Measurements from ENCODE around the gene BANK1. TPM values are rescaled to one million over a fixed set of nuclear protein-coding genes. Genes with fewer than 3 reads are reported as not detected.
A peak's percentile ranks its signal among the peaks of the same experiment; 100 is the strongest.

BANK1 gene
- total and polyA plus RNA-seq, 2 of the 4 experiments (the other 2 are of a cell fraction): under 0.01 to 0.51 TPM

- no peaks in the 10 kb centered on the region for H3K36me3 ChIP-seq (ENCODE audit: control insufficient read depth, insufficient read depth, low read length)
- H3K9me3 ChIP-seq (ENCODE audit: control insufficient read depth, insufficient read depth, low read length): no peaks in the 10 kb centered on the region
- TF ChIP-seq BHLHE40 (IDR thresholded peaks at IDR 0.05; ENCODE audit: low read depth, low read length): no peak
- no peak for TF ChIP-seq RFX5 (IDR thresholded peaks at IDR 0.05; ENCODE audit: low read depth, low read length)
- no peak for TF ChIP-seq CHD1 (IDR thresholded peaks at IDR 0.05; ENCODE audit: low read depth, low read length)
- TF ChIP-seq, protein P1, sequence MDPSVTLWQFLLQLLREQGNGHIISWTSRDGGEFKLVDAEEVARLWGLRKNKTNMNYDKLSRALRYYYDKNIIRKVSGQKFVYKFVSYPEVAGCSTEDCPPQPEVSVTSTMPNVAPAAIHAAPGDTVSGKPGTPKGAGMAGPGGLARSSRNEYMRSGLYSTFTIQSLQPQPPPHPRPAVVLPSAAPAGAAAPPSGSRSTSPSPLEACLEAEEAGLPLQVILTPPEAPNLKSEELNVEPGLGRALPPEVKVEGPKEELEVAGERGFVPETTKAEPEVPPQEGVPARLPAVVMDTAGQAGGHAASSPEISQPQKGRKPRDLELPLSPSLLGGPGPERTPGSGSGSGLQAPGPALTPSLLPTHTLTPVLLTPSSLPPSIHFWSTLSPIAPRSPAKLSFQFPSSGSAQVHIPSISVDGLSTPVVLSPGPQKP (IDR thresholded peaks at IDR 0.05; ENCODE audit: borderline replicate concordance, low read depth, low read length): no peak
- no peak for TF ChIP-seq POLR2A (IDR thresholded peaks at IDR 0.05; ENCODE audit: low read depth, low read length)
- TF ChIP-seq SMC3 (IDR thresholded peaks at IDR 0.05; ENCODE audit: low read depth, low read length): no peak
- TF ChIP-seq MAFK (IDR thresholded peaks at IDR 0.05; ENCODE audit: low read depth, low read length): no peak
- TF ChIP-seq, protein P2, sequence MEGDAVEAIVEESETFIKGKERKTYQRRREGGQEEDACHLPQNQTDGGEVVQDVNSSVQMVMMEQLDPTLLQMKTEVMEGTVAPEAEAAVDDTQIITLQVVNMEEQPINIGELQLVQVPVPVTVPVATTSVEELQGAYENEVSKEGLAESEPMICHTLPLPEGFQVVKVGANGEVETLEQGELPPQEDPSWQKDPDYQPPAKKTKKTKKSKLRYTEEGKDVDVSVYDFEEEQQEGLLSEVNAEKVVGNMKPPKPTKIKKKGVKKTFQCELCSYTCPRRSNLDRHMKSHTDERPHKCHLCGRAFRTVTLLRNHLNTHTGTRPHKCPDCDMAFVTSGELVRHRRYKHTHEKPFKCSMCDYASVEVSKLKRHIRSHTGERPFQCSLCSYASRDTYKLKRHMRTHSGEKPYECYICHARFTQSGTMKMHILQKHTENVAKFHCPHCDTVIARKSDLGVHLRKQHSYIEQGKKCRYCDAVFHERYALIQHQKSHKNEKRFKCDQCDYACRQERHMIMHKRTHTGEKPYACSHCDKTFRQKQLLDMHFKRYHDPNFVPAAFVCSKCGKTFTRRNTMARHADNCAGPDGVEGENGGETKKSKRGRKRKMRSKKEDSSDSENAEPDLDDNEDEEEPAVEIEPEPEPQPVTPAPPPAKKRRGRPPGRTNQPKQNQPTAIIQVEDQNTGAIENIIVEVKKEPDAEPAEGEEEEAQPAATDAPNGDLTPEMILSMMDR (conservative IDR thresholded peaks at IDR 0.05; ENCODE audit: low read depth, low read length): no peak
- TF ChIP-seq RAD21 (IDR thresholded peaks at IDR 0.05; ENCODE audit: low read length): no peak
- TF ChIP-seq CEBPB (IDR thresholded peaks at IDR 0.05; ENCODE audit: low read depth, low read length): no peak
- TF ChIP-seq MAZ (IDR thresholded peaks at IDR 0.05; ENCODE audit: borderline replicate concordance, low read depth, low read length): no peak
- TF ChIP-seq NFE2L2 (IDR thresholded peaks at IDR 0.05; ENCODE audit: low read depth, low read length): no peak
- TF ChIP-seq MXI1 (IDR thresholded peaks at IDR 0.05; ENCODE audit: borderline replicate concordance, low read depth, low read length): no peak
- TF ChIP-seq, protein P3, sequence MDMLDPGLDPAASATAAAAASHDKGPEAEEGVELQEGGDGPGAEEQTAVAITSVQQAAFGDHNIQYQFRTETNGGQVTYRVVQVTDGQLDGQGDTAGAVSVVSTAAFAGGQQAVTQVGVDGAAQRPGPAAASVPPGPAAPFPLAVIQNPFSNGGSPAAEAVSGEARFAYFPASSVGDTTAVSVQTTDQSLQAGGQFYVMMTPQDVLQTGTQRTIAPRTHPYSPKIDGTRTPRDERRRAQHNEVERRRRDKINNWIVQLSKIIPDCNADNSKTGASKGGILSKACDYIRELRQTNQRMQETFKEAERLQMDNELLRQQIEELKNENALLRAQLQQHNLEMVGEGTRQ (IDR thresholded peaks at IDR 0.05; ENCODE audit: low read depth, low read length): no peak
- no peak overlapping the region for H4K5ac ChIP-seq (ENCODE audit: low read depth, low read length)
- intact Hi-C loops (cut with micrococcal nuclease) (no loop called here), dilution Hi-C loops (cut with HindIII; ENCODE audit: low sequenced_read_pairs, unreplicated experiment) (no loop called here), in situ Hi-C loops (cut with MboI; ENCODE audit: low sequenced_read_pairs) (no loop called here)
- H3K4me2 ChIP-seq (ENCODE audit: low read depth, low read length): peak overlapping the region; percentile 67
- H3K14ac ChIP-seq (replicated peaks; ENCODE audit: low read depth, low read length): no peak overlapping the region
- H2BK15ac ChIP-seq (ENCODE audit: low read depth, low read length): no peak overlapping the region
- no peak overlapping the region for H2AK5ac ChIP-seq (ENCODE audit: low read depth, low read length)
- H2BK120ac ChIP-seq (ENCODE audit: low read depth, low read length): no peak overlapping the region
- H3K18ac ChIP-seq (ENCODE audit: low read depth, low read length): no peak overlapping the region
- CTCF ChIA-PET: no interaction called here
- H3K4ac ChIP-seq (ENCODE audit: low read depth, low read length): no peak overlapping the region
- no peak overlapping the region for H2BK20ac ChIP-seq (ENCODE audit: low read depth, low read length)
- H3K27me3 ChIP-seq (ENCODE audit: control insufficient read depth, insufficient read depth, low read length): peaks cover 4% of the 10 kb centered on the region; the same call in 1 of the 2 replicates
- ATAC-seq (ENCODE audit: low read depth) (no peak), DNase-seq (no peak)
- WGBS, 2 experiments (ENCODE audit: extremely low coverage in 2 of 2, insufficient read length in 1 of 2): 51% methylated on average over 3 of the region's 12 CpGs; no CpG with 5 or more reads in 1 of the 2 experiments
- H3K23ac ChIP-seq (ENCODE audit: low read depth, low read length): 0 out of 2 replicates have a peak overlapping the region, but pooled peaks have one; percentile 46
- peak overlapping the region; percentile 85 for H2AFZ ChIP-seq (replicated peaks; ENCODE audit: low read length, poor library complexity)
- no peaks in the 10 kb centered on the region for H4K20me1 ChIP-seq (ENCODE audit: insufficient read depth, low read length)
- peak overlapping the region; percentile 41; the same call in 1 of the 2 replicates for H3K4me3 ChIP-seq (ENCODE audit: insufficient read depth, low read depth, low read length)
- no TSS peak for BruUV-seq (replicated peaks)
- H4K91ac ChIP-seq (ENCODE audit: insufficient read depth, low read depth, low read length): no peak overlapping the region
- H4K8ac ChIP-seq (ENCODE audit: low read depth in 2 of 2, low read length in 2 of 2): peak overlapping the region in 1 of 2 experiments; percentile 61; a peak in 1 of 4 replicates
- H3K4me1 ChIP-seq (ENCODE audit: control insufficient read depth, insufficient read depth, low read length): no peaks in the 10 kb centered on the region
- no peak overlapping the region for H3K27ac ChIP-seq (ENCODE audit: insufficient read depth, low read length)
- no peak overlapping the region for H2AK9ac ChIP-seq (replicated peaks; ENCODE audit: low read depth, low read length, poor library complexity)
- no peak overlapping the region for H2BK5ac ChIP-seq (ENCODE audit: low read depth, low read length, poor library complexity, severe bottlenecking)
- POLR2A ChIA-PET (ENCODE audit: unreplicated experiment): no interaction called here
- H3K9ac ChIP-seq (ENCODE audit: low read depth, low read length): no peak overlapping the region
- no peaks in the 10 kb centered on the region for H3K79me1 ChIP-seq (ENCODE audit: low read depth in 1 of 2, low read length in 2 of 2)
- H3K9me1 ChIP-seq (ENCODE audit: insufficient read depth, low read length): no peaks in the 10 kb centered on the region
- no peak overlapping the region for H3K56ac ChIP-seq (ENCODE audit: extremely low read depth, insufficient read depth, low read length)
Measured at GRCh38 chr4:101791182-101791558, 640 bp downstream of the BANK1 start.
